SKM-1 treated with dmso at 0.1 percent for 144 hours (cell line): Measurements from ENCODE around the gene TRPC4AP.
"Not testable (repeated sequence)": the region's sequence is repeated elsewhere in the genome, so short reads cannot be mapped to it uniquely, and the experiment has no call there.

ENCODE experiments used
- DNase-seq: peaks from one replicate; lab custom pipeline; 2025; ENCODE audit not compliant: unreplicated experiment; lab: John Stamatoyannopoulos, UW

The TRPC4AP gene

DNA sequence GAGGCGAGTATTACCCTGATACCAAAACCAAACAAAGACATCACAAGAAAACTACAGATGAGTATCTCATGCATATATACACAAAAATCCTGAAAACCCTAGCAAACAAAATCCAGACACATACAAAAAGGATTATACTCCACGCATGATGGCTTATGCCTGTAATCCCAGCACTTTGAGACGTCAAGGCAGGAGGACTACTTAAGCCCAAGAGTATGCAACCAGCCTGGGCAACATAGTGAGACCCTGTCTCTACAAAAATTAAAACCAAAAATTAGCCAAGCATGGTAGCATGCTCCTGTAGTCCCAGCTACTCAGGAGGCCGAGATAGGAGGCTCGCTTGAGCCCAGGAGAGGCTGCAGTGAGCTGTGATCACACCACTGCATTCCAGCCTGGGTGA, 32.4 kb downstream of the TRPC4AP start:
- DNase-seq = no peak

DNA sequence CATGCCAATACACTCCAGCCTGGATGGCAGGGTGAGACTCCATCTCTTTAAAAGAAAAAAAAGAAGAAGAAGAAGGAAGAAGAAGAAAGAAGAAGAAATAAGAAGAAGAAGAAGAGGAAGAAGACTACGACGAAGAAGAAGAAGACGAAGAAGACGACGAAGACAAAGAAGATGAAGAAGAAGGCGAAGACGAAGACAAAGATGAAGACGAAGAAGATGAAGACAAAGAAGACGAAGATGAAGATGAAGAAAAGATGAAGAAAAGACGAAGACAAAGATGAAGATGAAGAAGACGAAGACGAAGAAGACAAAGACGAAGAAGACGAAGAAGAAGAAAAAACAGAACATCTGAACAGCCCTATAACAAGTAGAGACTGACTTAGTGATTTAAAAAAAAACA, 33.0 kb downstream of the TRPC4AP start:
- no peak for DNase-seq

DNA sequence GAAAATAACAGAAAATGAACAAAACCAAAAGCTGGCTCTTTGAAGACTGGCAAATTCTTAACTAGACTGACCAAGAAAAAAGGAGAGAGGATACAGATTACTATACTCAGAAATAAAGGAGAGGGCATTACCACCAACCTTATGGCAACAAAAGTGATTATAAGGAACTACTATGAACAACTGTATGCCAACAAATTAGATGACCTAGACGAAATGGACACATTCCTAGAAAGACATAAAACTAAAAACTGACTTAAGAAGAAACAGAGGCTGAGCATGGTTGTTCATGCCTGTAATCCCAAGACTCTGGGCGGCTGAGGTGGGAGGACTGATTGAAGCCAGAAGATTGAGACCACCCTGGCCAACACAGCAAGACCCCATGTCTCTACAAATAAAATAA, 33.5 kb downstream of the TRPC4AP start:
- DNase-seq = no peak

DNA sequence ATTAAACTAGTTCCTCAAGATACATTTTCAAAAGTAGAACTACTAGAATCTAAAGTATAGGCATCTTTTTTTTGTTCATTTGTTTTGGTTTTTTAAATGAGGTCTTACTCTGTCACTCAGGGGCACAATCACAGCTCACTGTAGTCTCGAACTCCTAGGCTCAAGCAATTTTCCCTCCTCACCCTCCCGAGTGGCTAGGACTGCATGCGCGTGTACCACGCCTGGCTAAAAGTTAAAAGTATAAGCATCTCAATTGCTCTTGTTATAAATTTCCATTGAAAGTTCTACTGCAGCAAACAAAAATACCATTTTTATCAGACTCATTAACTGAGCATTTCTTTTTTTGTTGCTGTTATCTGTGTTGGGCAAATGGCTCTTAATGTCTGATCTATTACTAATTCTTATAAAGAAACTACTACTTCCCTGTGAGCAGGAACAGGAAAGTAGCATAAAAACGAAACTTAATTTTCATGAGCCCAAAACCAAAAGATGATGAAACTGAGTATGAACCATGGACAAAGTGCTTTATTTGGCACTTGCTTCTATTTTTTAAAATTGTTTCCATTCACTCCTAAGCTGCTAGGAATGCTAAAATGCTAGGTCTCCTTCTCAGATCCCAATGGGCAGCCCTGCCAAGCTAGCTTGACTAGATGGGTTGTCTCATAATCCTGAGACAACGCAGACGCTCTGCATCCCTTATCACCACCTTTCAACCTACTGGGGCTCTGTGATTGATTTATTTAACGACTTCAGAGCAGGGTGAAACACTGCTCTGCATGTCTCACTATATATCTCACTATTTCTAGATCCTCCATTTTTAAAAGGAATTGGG, 36.9 kb downstream of the TRPC4AP start:
- no peak for DNase-seq

DNA sequence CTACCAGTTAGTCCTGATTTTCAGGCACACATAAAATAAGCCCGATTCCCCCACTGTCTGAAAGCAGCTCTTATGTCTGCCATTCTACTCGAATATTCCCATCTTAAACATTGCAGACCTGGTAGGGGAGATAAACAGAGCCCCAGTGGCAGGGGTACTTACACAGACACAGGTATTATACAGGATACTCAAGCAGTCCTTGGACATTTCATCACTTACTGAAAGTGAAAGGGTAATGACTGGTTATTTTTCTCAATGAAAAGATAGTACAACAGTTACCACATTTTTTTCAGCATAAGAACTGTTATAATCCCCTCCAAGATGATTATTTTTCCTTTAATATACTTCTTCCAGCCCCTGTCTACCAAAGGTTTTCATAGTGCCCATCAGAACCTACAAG, 37.8 kb downstream of the TRPC4AP start:
- no peak for DNase-seq

DNA sequence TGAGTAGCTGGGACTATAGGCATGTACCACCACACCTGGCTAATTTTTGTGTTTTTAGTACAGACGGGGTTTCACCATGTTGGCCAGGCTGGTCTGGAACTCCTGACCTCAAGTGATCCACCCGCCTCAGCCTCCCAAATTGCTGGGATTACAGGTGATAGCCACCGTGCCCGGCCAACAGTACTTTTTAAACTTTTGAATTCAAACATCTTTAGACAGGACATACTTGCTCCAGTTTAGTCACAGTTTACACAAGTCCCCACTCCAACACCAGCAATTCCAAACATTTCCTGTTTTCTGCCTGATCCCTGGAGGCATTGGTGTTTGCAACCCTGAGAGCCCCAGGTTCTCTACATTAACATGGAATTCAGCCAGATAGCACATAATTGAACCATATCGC, 40.0 kb downstream of the TRPC4AP start:
- DNase-seq = not testable (repeated sequence)

DNA sequence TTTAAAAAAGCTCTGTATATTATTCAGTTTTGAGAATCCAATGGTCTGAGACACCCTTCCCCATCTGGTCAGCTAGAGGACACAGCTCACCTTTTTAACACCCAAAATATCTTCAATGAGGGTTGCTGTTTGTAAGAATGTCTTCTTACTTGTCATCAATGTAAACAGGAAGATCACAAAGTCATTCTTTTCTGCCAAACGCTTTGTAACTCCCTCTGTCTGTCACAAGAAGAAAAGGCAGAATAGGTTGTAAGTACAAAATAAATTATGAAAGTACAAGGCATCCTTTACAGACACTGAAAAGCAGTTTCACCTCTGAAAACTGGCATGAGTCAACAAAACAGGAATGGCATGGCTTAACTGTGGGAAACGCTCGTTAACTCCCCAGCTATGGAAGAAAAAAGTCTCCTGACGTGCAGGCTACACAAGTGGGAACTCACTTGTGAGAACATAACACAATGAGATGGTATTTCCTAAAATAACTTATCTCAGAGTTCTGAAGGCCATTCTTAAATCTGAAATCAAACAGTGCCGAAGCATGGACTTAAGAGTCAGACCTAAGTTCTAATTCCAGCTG, 42.7 kb downstream of the TRPC4AP start:
- DNase-seq = no peak

DNA sequence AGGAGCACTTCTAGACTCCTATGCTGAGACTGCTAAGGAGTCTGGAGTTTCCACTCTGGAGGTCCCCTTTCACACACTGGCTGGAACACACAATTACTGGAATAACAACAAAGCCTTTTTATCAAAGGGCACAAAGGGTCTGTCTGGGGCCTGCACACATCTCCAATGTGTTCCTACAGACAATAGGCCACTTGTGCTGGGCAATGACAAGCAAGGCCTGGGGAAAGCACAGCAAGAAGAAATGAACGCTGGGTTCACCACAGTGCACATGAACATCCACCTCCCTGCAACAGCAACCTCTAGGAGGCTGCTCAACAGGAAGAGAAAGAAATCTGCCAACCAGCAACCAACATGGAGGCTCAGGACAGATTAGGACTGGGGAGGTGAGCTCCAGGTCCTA, 43.9 kb downstream of the TRPC4AP start:
- DNase-seq = no peak

DNA sequence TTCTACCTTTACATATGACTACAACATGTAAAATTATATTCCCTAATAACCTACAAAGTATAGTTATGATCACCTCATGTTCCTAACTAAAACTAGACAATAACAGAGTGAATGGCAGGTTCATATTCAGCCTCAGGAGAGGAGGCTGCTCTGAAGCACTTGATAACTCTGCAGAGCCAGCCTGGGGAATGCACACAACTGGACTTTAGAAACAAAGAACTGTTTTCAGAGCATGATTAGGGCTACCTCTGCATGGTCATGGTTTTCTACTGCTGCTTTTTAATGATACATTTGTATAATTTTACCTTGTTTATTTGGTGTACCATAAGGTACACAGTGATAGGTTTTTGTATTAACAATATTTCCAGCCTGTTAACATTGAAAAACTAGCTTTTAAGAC, 50.3 kb downstream of the TRPC4AP start:
- no peak for DNase-seq

DNA sequence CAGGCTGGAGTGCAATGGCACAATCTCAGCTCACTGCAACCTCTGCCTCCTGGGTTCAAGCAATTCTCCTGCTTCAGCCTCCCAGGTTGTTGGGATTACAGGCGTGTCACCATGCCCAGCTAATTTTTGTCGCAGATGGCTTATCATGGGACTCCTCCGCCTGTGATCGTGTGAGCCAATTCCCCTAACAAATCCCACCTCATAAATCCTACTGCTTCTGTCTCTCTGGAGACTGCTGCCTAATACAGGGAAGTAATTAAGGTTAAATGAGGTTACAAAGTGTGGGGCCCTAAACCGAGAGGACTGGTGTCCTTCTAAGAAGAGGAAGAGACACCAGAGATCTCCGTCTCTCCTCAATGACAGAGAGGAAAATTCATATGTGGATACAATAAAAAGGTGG, 52.0 kb downstream of the TRPC4AP start:
- no peak for DNase-seq

DNA sequence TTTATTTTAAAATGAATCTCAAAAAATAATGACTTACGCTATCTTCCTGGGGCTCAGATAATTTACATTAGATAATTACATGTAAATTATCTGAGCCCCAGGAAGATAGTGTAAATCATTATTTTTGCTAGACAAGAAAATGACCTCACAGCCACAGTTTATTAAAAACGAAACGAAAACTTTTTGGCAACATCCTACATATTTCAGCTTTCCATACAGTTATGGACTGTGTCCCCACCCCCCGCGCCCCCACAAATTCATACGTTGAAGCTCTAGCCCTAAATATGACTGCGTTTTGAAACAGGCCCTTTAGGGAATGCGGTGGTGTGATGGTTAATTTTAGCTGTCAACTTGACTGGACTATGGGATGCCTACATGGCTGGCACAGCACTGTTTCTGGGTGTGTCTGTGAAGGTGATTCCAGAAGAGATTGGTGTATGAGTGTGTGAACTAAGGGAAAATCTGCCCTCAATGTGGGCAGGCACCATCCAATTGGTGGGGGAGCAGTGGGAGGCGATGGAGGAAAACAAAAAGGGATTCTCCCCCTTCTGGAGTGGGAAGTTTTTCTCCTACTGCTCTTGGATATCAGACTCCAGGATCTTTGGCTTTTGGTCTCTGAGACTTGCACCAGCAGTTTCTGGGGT, 52.6 kb downstream of the TRPC4AP start:
- no peak for DNase-seq

DNA sequence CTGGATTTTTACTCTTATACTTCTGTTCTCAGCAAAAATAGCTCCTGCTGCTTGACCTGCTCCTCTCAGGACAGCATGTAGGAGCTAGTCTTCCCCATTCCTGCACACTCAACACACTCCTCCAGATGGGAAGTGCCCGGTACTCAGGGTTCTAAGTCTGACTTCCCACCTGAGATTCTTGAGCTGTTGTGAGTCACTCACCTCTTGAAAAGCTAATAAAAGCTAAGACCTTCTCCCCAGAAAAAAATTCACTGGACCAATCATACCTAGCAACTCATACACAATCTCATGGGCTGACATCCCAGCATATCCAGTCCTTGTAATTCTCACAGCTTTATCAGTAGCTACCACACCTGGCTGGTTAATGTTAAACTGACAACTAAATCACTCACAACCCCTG, 53.5 kb downstream of the TRPC4AP start:
- DNase-seq = no peak

DNA sequence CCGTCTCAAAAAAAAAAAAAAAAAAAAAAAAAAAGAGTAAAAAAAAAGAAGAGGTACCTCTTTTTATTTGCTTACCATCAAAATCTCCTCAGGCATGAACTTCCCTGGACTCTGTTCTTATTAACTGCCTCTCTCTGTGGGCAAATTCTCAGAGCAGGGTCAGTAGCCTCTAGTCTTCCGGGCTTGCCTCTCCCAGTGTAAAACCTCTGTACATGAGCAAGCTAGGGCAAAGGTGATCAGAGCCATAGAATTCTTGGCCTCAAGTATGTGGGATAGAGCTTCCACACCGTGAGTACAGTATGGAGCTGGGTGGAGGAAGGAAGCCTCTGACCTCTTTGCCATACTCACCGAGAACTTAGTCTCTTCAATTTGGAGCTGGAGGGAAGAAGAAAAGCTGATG, 58.5 kb downstream of the TRPC4AP start:
- no peak for DNase-seq

DNA sequence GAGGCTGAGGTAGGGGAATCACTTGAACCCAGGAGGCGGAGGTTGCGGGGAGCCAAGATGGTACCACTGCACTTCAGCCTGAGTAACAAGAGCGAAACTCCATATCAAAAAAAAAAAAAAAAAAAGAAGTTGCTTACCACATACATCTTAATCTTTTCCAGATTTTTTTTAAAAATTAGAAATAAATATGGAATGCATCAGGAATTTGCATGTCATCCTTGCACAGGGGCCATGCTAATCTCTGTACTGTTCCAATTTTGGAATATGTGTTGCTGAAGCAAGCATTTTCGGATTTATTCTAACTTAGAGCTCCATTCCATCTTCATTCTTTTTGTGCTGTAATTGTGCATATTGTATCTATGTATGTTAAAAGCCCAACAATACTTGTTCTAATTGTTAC, 62.5 kb downstream of the TRPC4AP start:
- no peak for DNase-seq

DNA sequence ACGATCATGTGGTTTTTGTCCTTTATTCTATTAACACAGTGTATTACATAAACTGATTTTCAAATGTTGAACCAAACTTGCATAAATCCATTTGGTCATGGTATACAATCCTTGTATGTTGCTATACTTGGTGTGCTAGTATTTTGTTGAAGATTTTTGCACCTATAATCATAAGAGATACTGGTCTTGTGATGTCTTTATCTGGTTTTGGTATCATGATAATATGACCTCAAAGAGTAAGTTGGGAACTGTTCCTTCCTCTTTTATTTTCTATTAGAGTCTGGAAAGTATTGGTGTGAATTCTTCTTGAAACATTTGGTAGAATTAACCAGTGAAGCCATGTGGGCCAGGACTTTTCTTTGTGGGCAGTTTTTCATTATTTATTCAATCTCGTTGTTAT, 65.3 kb downstream of the TRPC4AP start:
- no peak for DNase-seq

DNA sequence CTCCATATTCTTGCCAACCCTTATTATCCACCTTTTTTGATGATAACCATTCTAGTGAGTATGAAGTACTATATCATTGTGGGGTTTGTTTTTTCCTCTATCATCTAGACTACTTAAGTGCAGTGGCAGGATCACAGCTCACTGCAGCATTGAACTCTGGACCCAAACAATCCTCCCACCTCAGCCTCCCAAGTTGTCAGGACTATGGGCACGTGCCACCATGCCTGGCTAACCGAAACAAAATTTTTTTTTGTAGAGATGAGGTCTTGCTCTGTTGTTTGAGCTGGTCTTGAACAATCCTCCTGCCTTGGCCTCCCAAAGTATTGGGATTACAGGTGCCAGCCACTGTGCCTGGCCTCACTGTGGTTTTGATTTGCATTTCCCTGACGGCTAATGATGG, 67.5 kb downstream of the TRPC4AP start:
- DNase-seq = no peak

DNA sequence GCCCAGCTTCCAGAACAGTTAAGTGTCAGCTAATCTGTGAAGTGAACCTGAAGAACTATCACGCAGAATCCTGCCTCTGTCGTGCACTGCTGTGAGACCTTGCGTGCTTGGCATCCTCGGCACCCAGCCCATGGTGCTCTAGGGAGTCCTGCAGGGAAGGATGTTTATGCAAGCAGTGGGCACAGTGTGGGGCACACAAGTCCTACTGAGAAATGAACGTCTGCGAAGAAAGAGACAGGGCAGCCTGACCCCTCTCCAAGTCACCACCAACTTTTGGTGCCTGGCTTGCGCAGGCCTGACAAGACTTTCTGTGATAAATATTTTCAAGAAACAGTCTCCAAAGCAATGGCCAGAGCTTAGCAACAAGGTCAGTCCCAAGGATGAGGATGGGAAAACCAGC, 69.0 kb downstream of the TRPC4AP start:
- no peak for DNase-seq

DNA sequence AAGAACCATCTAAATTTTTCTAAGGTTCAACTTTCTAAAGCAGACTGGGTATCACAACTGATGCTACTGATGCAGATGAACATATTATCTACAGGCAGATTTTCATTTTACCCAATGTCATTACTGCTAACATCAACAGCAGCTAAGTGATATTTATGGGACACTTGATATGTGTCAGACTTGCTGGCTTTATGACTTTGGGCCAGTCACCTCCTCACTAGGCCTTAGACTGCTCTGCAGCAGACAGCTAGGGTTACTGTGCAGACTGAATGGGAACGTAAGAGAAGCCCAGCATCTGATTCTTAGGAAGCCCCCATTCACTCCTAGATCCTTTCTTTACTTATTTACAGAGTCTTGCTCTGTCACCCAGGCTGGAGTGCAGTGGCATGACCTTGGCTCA, 70.8 kb downstream of the TRPC4AP start:
- no peak for DNase-seq

DNA sequence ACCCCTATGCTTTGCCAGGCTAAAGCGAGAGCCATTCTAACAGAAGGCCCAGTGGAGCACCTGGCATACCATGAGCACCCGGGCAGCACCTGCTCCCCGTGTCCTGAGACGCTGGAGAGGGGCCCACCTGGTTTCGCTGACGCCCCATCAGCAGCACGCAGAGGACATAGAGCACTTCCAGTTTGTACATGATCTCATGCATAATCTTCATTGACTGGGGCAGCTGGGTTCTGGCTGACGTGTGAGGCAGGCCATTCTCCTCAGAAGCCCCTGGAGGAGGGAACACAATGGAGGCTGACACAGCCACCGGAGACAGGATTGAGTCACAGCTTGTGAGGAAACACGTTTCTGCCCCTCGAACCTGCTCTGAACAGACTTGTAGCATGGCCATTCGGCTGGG, 71.5 kb downstream of the TRPC4AP start:
- DNase-seq = no peak

DNA sequence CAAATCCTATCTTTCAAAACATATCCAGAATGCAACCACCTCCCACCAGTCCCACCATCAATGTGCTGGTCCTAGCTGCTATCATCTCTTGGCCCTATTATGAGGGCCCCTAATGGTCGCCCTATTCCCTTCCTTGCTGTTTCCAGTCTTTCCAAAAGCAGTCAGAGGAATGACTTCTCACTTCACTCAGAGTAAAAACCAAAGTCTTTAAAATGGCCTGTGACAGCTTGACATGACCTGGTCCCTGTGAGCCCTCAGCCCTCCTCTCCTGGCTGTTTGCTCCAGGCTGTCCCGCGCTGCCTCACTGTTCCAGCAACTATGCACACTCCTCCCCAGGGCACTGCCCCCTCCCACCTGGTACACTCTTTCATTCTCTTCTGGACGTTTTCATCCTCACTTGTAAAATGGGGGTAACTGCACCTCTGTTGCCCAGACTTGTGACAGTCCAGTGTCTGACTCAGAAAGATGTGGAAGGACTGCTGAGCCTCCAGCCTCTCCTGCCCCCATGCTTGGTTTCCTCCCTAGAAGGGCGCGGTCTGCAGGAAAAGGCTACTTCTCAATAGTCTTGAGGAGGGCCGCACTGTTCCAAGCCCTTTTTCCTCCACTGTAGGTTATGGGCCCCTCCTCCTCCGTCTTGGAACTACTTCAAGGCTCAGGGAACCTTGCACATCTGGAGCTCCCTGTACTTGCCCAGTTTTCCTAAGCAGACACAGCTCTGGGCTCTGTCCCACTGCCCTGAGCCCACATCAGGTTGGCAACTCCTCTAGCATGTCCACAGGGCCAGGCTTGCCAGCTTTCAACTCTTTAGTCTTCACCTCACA, 72.3 kb downstream of the TRPC4AP start:
- DNase-seq = no peak

DNA sequence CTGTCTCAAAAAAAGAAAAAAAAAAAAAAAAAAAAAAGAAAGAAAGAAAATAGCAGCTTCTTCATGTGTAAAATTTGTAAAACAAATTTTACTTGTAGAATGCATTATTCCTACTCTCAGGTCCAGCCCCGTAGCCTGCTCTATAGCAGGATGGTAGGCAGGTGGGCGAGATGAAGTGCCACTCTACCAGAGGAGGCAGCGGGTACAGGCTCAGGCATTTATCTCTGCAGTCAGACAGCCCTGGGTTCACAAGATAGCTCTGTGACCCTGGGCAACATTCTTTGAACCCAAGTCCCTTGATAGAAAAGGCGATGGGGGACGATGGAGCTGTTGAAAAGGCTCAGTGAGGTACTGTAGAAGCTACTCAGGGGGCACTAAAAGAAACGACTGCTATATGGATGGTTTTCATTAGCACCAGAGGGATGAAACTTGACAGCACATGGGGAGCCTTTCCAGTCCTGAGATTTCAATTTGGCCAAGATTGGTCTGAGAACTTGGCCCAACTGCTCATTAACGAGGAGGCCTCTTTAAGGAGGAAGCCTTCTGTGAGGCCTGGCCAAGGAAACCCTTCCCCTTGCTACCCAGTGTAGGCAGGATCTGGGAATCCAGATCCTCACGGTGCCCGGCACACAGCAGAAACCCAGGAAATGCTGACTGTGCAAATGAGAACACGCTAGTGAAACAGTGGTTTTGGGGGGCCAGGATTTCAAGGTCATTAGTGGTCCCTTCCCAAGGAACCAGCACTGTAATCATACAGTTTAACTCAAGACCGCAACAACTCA, 73.8 kb downstream of the TRPC4AP start:
- no peak for DNase-seq
